HepG2 (cell line): ENCODE measurements around the gene TUBA4B. TPM values are rescaled to one million over a fixed set of nuclear protein-coding genes. Genes with fewer than 3 reads are reported as not detected.

Source experiments
- AGO1 ChIP-seq: fragments of 200-400 bp; formaldehyde crosslinking; IDR thresholded peaks from 2 replicates; pipeline ENCODE4 v1.6.1; 2017; ENCODE audit warnings: mild to moderate bottlenecking, low read depth, low read length, moderate library complexity; ENCODE audit not compliant: poor library complexity, severe bottlenecking
- BCL6 ChIP-seq: IDR thresholded peaks from 2 replicates; pipeline ENCODE4 v1.6.1; 2016; ENCODE audit warnings: missing genetic modification reagents, missing compliant biosample characterization
- CBX5 ChIP-seq: sonication (generic); formaldehyde crosslinking; IDR thresholded peaks from 2 replicates; pipeline ENCODE4 v1.4.0; 2020; ENCODE audit warnings: missing genetic modification reagents, borderline replicate concordance
- EP300 ChIP-seq, 3 experiments: sonication (generic) in 1 of 3; formaldehyde crosslinking in 1 of 3; IDR thresholded peaks; 2 replicates each; pipeline versions ENCODE4 v1.5.1 to v1.6.1; 2011 to 2020; ENCODE audit warnings: low read depth in 2 of 3, low read length in 2 of 3, borderline replicate concordance in 1 of 3, improper control_type of control experiment in 1 of 3, mild to moderate bottlenecking in 1 of 3, missing genetic modification reagents in 1 of 3, moderate library complexity in 1 of 3
- GMEB1 ChIP-seq: sonication (generic); formaldehyde crosslinking; IDR thresholded peaks from 2 replicates; pipeline ENCODE4 v1.5.1; 2020; ENCODE audit warnings: missing genetic modification reagents, mild to moderate bottlenecking, borderline replicate concordance
- IRF2 ChIP-seq: IDR thresholded peaks from 2 replicates; pipeline ENCODE4 v1.6.1; 2018; ENCODE audit warnings: missing genetic modification reagents, missing compliant biosample characterization
- MIXL1 ChIP-seq: IDR thresholded peaks from 2 replicates; pipeline ENCODE4 v1.6.1; 2016
- PBX3 ChIP-seq: sonication (generic); formaldehyde crosslinking; IDR thresholded peaks from 2 replicates; pipeline ENCODE4 v1.8.1; 2023; ENCODE audit warnings: missing genetic modification reagents, inconsistent platforms, borderline replicate concordance
- REPIN1 ChIP-seq: sonication (generic); formaldehyde crosslinking; IDR thresholded peaks from 2 replicates; pipeline ENCODE4 v1.8.0; 2022; ENCODE audit warnings: missing genetic modification reagents, low read depth, mild to moderate bottlenecking, borderline replicate concordance
- SP4 ChIP-seq: sonication (generic); formaldehyde crosslinking; IDR thresholded peaks from 2 replicates; pipeline ENCODE4 v1.8.1; 2023; ENCODE audit warnings: mild to moderate bottlenecking, missing genetic modification reagents
- TEAD2 ChIP-seq: sonication (generic); formaldehyde crosslinking; IDR thresholded peaks from 2 replicates; pipeline ENCODE4 v1.9.0; 2021; ENCODE audit warnings: missing genetic modification reagents
- TMF1 ChIP-seq: sonication (generic); formaldehyde crosslinking; IDR thresholded peaks from 2 replicates; pipeline ENCODE4 v1.8.1; 2022; ENCODE audit warnings: low read depth, missing genetic modification reagents
- ZNF12 ChIP-seq: sonication (generic); formaldehyde crosslinking; IDR thresholded peaks from 2 replicates; pipeline ENCODE4 v1.5.0; 2020; ENCODE audit warnings: missing genetic modification reagents
- ZNF432 ChIP-seq: sonication (generic); formaldehyde crosslinking; IDR thresholded peaks from 2 replicates; pipeline ENCODE4 v1.5.0; 2020; ENCODE audit warnings: missing genetic modification reagents, mild to moderate bottlenecking, borderline replicate concordance
- ZNF562 ChIP-seq: sonication (generic); formaldehyde crosslinking; IDR thresholded peaks from 2 replicates; pipeline ENCODE4 v1.8.0; 2022; ENCODE audit warnings: missing genetic modification reagents, borderline replicate concordance
- ZNF781 ChIP-seq: sonication (generic); formaldehyde crosslinking; IDR thresholded peaks from 2 replicates; pipeline ENCODE4 v1.5.1; 2020; ENCODE audit warnings: borderline replicate concordance, mild to moderate bottlenecking, missing genetic modification reagents; ENCODE audit errors: not compliant biosample characterization
- ZNF841 ChIP-seq: sonication (generic); formaldehyde crosslinking; IDR thresholded peaks from 2 replicates; pipeline ENCODE4 v1.8.1; 2023; ENCODE audit warnings: missing genetic modification reagents, borderline replicate concordance
- polyA plus RNA-seq, 8 experiments: library from polyadenylated mRNA; depleted of rRNA in 3 of 8; stranded (reverse) in 7 of 8; unstranded in 1 of 8; fragments of >200 nt; fragmentation: Illumina TruSeq in 4 of 8; extraction: Trizol in 4 of 8; gene quantifications; 2 replicates each; pipeline versions ENCODE4 v1.2.1 to v1.2.3, GENCODE V29; 2011 to 2016; ENCODE audit warnings: low read depth in 4 of 8, missing spikeins in 1 of 8, mixed read lengths in 1 of 8; ENCODE audit not compliant: insufficient read depth in 1 of 8
- total RNA-seq, 5 experiments: library from RNA; depleted of rRNA; stranded (reverse); fragments of >200 nt; fragmentation: Illumina TruSeq; extraction: Trizol; gene quantifications; 2 replicates each; pipeline ENCODE4 v1.2.3, GENCODE V29; 2016; ENCODE audit warnings: low read depth in 1 of 5
- TF ChIP-seq, protein P1 (sequence below): sonication (generic); formaldehyde crosslinking; IDR thresholded peaks from 2 replicates; pipeline ENCODE4 v1.4.0; 2020; ENCODE audit warnings: mild to moderate bottlenecking, missing genetic modification reagents
- TF ChIP-seq, protein P2 (sequence below): sonication (generic); formaldehyde crosslinking; IDR thresholded peaks from 2 replicates; pipeline ENCODE4 v1.8.1; 2022; ENCODE audit warnings: mild to moderate bottlenecking, missing genetic modification reagents

TUBA4B gene
- total and polyA plus RNA-seq, 2 of the 13 experiments (the other 11 are each of a cell fraction or from before 2014, with no cell fraction given): 0.18 to 0.22 TPM

DNA sequence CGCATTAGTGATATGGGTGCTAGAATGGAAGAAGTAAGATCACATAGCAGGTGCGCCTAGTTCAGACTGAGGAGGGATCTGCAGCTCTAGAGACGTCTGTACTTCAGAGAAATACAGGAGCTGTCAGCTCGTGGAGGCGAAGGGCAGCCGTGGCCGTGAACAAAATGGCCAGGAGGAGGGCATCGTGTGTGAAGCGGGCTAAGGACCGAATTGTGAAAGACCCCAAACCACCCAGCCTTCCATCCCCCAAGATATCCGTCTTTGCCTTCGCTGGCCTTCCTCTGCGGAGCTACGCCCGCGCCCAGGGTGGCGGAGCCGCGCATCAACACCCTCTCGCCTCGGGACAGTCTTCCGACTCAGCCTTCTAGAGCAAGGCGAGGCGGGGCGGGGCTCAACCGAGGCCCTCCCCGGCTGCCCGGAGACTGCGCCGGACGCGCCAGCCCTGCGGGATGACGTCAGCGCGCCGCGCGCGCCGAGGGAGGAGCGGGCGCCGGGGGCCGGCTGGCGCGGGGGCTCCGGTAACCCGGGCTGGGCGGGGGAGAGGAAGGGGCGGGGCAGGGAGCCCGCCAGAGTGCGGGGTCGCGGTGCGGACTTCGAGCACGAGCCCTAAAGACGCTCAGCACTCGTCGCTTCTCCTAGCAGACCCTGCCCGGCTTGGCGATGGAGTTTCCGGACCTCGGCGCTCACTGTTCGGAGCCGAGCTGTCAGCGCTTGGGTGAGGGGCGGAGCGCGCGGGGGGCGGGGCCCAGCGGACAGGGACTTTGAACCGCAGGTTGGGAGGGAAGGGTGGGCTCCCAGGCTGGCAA, 46.5 kb upstream of the TUBA4B start, which contains the start of gene ZFAND2B (continued):
- TF ChIP-seq, protein P1, sequence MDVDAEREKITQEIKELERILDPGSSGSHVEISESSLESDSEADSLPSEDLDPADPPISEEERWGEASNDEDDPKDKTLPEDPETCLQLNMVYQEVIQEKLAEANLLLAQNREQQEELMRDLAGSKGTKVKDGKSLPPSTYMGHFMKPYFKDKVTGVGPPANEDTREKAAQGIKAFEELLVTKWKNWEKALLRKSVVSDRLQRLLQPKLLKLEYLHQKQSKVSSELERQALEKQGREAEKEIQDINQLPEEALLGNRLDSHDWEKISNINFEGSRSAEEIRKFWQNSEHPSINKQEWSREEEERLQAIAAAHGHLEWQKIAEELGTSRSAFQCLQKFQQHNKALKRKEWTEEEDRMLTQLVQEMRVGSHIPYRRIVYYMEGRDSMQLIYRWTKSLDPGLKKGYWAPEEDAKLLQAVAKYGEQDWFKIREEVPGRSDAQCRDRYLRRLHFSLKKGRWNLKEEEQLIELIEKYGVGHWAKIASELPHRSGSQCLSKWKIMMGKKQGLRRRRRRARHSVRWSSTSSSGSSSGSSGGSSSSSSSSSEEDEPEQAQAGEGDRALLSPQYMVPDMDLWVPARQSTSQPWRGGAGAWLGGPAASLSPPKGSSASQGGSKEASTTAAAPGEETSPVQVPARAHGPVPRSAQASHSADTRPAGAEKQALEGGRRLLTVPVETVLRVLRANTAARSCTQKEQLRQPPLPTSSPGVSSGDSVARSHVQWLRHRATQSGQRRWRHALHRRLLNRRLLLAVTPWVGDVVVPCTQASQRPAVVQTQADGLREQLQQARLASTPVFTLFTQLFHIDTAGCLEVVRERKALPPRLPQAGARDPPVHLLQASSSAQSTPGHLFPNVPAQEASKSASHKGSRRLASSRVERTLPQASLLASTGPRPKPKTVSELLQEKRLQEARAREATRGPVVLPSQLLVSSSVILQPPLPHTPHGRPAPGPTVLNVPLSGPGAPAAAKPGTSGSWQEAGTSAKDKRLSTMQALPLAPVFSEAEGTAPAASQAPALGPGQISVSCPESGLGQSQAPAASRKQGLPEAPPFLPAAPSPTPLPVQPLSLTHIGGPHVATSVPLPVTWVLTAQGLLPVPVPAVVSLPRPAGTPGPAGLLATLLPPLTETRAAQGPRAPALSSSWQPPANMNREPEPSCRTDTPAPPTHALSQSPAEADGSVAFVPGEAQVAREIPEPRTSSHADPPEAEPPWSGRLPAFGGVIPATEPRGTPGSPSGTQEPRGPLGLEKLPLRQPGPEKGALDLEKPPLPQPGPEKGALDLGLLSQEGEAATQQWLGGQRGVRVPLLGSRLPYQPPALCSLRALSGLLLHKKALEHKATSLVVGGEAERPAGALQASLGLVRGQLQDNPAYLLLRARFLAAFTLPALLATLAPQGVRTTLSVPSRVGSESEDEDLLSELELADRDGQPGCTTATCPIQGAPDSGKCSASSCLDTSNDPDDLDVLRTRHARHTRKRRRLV (CRISPR knock-in tag): 0 out of 2 replicates have a peak, but pooled peaks have one; percentile 52
- TF ChIP-seq ZNF841 (no peak), MIXL1 (no peak), ZNF781 (CRISPR knock-in tag) (no peak), PBX3 (no peak), SP4 (peak; percentile 60; the same call in 1 of the 2 replicates), REPIN1 (CRISPR knock-in tag) (peak; percentile 91; the same call in 1 of the 2 replicates), GMEB1 (peak; percentile 96), AGO1 (peak; percentile 96), ZNF432 (CRISPR knock-in tag) (no peak), TEAD2 (no peak), ZNF12 (CRISPR knock-in tag) (no peak), BCL6 (CRISPR knock-in tag) (no peak; the same call in 1 of the 2 replicates), IRF2 (CRISPR knock-in tag) (peak; percentile 76), CBX5 (CRISPR knock-in tag) (no peak; the same call in 1 of the 2 replicates), TMF1 (CRISPR knock-in tag) (peak; percentile 87), ZNF562 (CRISPR knock-in tag) (no peak), EP300 (IDR thresholded peaks at IDR 0.05; ENCODE audit: low read depth in 2 of 2, low read length in 2 of 2) (peak in 1 of 2 experiments; percentile 4; a peak in 1 of 4 replicates), EP300 (CRISPR knock-in tag; IDR thresholded peaks at IDR 0.05; ENCODE audit: borderline replicate concordance) (peak; percentile 42; the same call in 1 of the 2 replicates)
- TF ChIP-seq, protein P2, sequence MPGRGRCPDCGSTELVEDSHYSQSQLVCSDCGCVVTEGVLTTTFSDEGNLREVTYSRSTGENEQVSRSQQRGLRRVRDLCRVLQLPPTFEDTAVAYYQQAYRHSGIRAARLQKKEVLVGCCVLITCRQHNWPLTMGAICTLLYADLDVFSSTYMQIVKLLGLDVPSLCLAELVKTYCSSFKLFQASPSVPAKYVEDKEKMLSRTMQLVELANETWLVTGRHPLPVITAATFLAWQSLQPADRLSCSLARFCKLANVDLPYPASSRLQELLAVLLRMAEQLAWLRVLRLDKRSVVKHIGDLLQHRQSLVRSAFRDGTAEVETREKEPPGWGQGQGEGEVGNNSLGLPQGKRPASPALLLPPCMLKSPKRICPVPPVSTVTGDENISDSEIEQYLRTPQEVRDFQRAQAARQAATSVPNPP (CRISPR knock-in tag): peak; percentile 88; the same call in 1 of the 2 replicates
